ENCODE data around the gene NOS3. TPM values are rescaled to one million over a fixed set of nuclear protein-coding genes. Genes with fewer than 3 reads are reported as not detected.
A peak's percentile ranks its signal among the peaks of the same experiment; 100 is the strongest.

Gene NOS3
- total and polyA plus RNA-seq, 2 of the 13 experiments (the other 11 are each of a cell fraction or from before 2014, with no cell fraction given) = 3.7 to 7.5 TPM

- TF ChIP-seq ZHX2 (IDR thresholded peaks at IDR 0.05; ENCODE audit: low read depth) (no peak), ZHX2 (CRISPR knock-in tag; IDR thresholded peaks at IDR 0.05; ENCODE audit: borderline replicate concordance) (peak; percentile 79; the same call in 1 of the 2 replicates), HOXA3 (CRISPR knock-in tag; IDR thresholded peaks at IDR 0.05) (0 out of 2 replicates have a peak, but pooled peaks have one; percentile 16), ISL2 (CRISPR knock-in tag; IDR thresholded peaks at IDR 0.05) (0 out of 2 replicates have a peak, but pooled peaks have one; percentile 36), ZSCAN12 (CRISPR knock-in tag; IDR thresholded peaks at IDR 0.05) (0 out of 2 replicates have a peak, but pooled peaks have one; percentile 27), TEF (CRISPR knock-in tag; IDR thresholded peaks at IDR 0.05) (peak; percentile 71; the same call in 1 of the 2 replicates), AHR (CRISPR knock-in tag; IDR thresholded peaks at IDR 0.05) (no peak), ZNF18 (CRISPR knock-in tag; IDR thresholded peaks at IDR 0.05; ENCODE audit: insufficient replicate concordance) (no peak), MED13 (CRISPR knock-in tag; IDR thresholded peaks at IDR 0.05) (peak; percentile 41; the same call in 1 of the 2 replicates), ZNF749 (CRISPR knock-in tag; IDR thresholded peaks at IDR 0.05; ENCODE audit: borderline replicate concordance) (no peak), ZNF326 (CRISPR knock-in tag; IDR thresholded peaks at IDR 0.05; ENCODE audit: borderline replicate concordance) (no peak), RNF2 (conservative IDR thresholded peaks at IDR 0.05; ENCODE audit: low read depth) (no peak), ZNF766 (CRISPR knock-in tag; IDR thresholded peaks at IDR 0.05; ENCODE audit: borderline replicate concordance) (0 out of 2 replicates have a peak, but pooled peaks have one; percentile 23), ZFP41 (CRISPR knock-in tag; IDR thresholded peaks at IDR 0.05; ENCODE audit: borderline replicate concordance) (no peak), SYNCRIP (IDR thresholded peaks at IDR 0.05; ENCODE audit: insufficient read depth, low read depth, low read length) (no peak), CHCHD3 (CRISPR knock-in tag; IDR thresholded peaks at IDR 0.05) (no peak), TFE3 (CRISPR knock-in tag; IDR thresholded peaks at IDR 0.05) (0 out of 2 replicates have a peak, but pooled peaks have one; percentile 52), ATF6 (CRISPR knock-in tag; conservative IDR thresholded peaks at IDR 0.05) (no peak)
Measured at GRCh38 chr7:150983893-150984368, 6.9 kb upstream of the NOS3 start (continued).
